Bronchial epithelial cell (primary cell): Measurements from ENCODE around the gene ETFA. TPM values are rescaled to one million over a fixed set of nuclear protein-coding genes. Genes with fewer than 3 reads are reported as not detected.

Experiments used
- DNase-seq: peaks from one replicate; pipeline ENCODE4 v3.0.0-alpha.2; 2010; ENCODE audit warnings: low read depth
- FAIRE-seq: peaks from 2 replicates; lab custom pipeline; 2011; peaks lifted over from hg19 to GRCh38; lab: Jason Lieb, UNC
- H3K27me3 ChIP-seq: 2 replicates; pipeline ENCODE4 v1.5.1; 2011; ENCODE audit warnings: low read length; ENCODE audit not compliant: control insufficient read depth, insufficient read depth
- H3K36me3 ChIP-seq: 2 replicates; pipeline ENCODE4 v1.5.1; 2011; ENCODE audit warnings: low read length; ENCODE audit not compliant: control insufficient read depth, insufficient read depth
- H3K4me3 ChIP-seq: 2 replicates; pipeline ENCODE4 v1.5.1; 2011; ENCODE audit warnings: mild to moderate bottlenecking, low read depth, low read length, control low read depth
- CTCF ChIP-seq: IDR thresholded peaks from 2 replicates; pipeline ENCODE4 v1.5.1; 2011; ENCODE audit warnings: mild to moderate bottlenecking, moderate library complexity, low read length, control low read depth, inconsistent platforms; ENCODE audit not compliant: insufficient read depth, severe bottlenecking
- total RNA-seq: library from RNA; depleted of rRNA; stranded (reverse); fragments of >200 nt; gene quantifications from 2 replicates; pipeline ENCODE4 v1.2.1, GENCODE V29; 2014

ETFA gene
- total RNA-seq, 1 donor from 2014 or later = 223 TPM

- Histone ChIP-seq H3K27me3 (peaks cover 44% of the 10 kb centered on the region), H3K4me3 (peak overlapping the region; percentile 28), H3K36me3 (no peaks in the 10 kb centered on the region)
- no peak for FAIRE-seq
- DNase-seq = no peak
- TF ChIP-seq CTCF = no peak
These were observed 24.3 kb upstream of the ETFA start for GRCh38 chr15:76335307-76336253.

GRCh38 chr15:76334438-76335306 is 23.4 kb upstream of the ETFA start:
- TF ChIP-seq CTCF = no peak
- no peaks in the 10 kb centered on the region for H3K36me3 ChIP-seq
- DNase-seq (no peak), FAIRE-seq (no peak)
- H3K27me3 ChIP-seq = peaks cover 35% of the 10 kb centered on the region
- no peak overlapping the region for H3K4me3 ChIP-seq

GRCh38 chr15:76333720-76334437 is 22.6 kb upstream of the ETFA start:
- Histone ChIP-seq H3K36me3 (no peaks in the 10 kb centered on the region), H3K27me3 (peaks cover 28% of the 10 kb centered on the region), H3K4me3 (no peak overlapping the region)
- no peak for DNase-seq
- TF ChIP-seq CTCF = peak; percentile 38
- no peak for FAIRE-seq

- FAIRE-seq (no peak), DNase-seq (no peak)
- H3K27me3 ChIP-seq = peaks cover 22% of the 10 kb centered on the region
These were observed 22.0 kb upstream of the ETFA start for GRCh38 chr15:76333309-76333708.

More at GRCh38 chr15:76333309-76333708, 22.0 kb upstream of the ETFA start:
- TF ChIP-seq CTCF = no peak
- Histone ChIP-seq H3K4me3 (no peak overlapping the region), H3K36me3 (no peaks in the 10 kb centered on the region)
